ENCODE measurements around the gene THAP4. TPM values are rescaled to one million over a fixed set of nuclear protein-coding genes. Genes with fewer than 3 reads are reported as not detected.

THAP4 gene
- total and polyA plus RNA-seq, 2 experiments from 2014 or later: 62.9 to 80.4 TPM

DNA sequence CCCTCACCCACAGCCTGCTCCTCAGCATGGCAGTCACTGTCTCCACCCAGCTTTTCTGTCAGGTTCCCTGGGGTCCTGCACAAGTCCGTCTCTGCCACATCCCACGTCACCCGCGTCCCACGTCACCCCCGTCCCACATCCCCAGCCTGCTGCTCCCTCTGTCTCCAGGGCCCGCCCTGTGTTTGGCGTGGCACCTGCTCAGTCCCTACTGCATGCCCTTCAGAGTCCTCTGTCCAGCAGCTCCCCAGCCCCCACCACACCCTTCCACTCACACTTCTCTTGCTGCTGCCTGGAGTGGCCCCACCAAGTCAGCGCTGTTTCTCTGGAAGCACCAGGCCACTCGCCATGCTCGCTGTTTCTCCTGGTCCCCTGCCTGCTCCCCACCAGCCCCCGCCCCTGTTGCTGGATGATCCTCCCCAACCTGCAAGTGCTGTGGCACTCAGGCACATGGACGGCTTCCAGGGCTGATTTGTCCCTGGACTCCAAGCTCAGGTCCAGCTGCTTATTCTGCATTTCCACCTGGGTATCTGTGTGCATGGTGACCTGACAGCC is 19.3 kb upstream of the THAP4 start:
- peaks cover 10% of the 10 kb centered on the region for H3K27me3 Mint-ChIP-seq (ENCODE audit: insufficient read depth, low read depth, poor library complexity)
- no peak overlapping the region for H3K27ac ChIP-seq (ENCODE audit: low read depth)
- peaks cover 80% of the 10 kb centered on the region for H3K36me3 Mint-ChIP-seq (ENCODE audit: low read depth)
- no peaks in the 10 kb centered on the region; the same call in 2 of the 3 replicates for H3K9me3 Mint-ChIP-seq
- H3K27ac Mint-ChIP-seq: no peak overlapping the region
- ATAC-seq (no peak), DNase-seq (ENCODE audit: low spot score) (no peak)
- TF ChIP-seq ZNF331 (CRISPR knock-in tag; IDR thresholded peaks at IDR 0.05; ENCODE audit: low read depth) (no peak), CREB1 (CRISPR knock-in tag; IDR thresholded peaks at IDR 0.05; ENCODE audit: low read depth) (no peak), JUNB (IDR thresholded peaks at IDR 0.05; ENCODE audit: unreplicated experiment) (no peak), NANOG (IDR thresholded peaks at IDR 0.05; ENCODE audit: borderline replicate concordance) (no peak), ZNF114 (CRISPR knock-in tag; IDR thresholded peaks at IDR 0.05) (no peak), ZNF462 (CRISPR knock-in tag; IDR thresholded peaks at IDR 0.05) (no peak), EZH2phosphoT487 (IDR thresholded peaks at IDR 0.05; ENCODE audit: unreplicated experiment) (no peak), ETS1 (IDR thresholded peaks at IDR 0.05) (no peak)
- peaks cover 16% of the 10 kb centered on the region for H3K36me3 ChIP-seq (ENCODE audit: insufficient read depth)
- H3K79me2 ChIP-seq (replicated peaks; ENCODE audit: insufficient read depth): peaks cover 15% of the 10 kb centered on the region
- no peaks in the 10 kb centered on the region for H3K4me1 ChIP-seq (ENCODE audit: insufficient read depth)
- H3K4me1 Mint-ChIP-seq: no peaks in the 10 kb centered on the region; the same call in 2 of the 3 replicates
- H3K4me2 ChIP-seq: no peak overlapping the region
- H2AFZ ChIP-seq: no peak overlapping the region
- H3F3A ChIP-seq (replicated peaks; ENCODE audit: low read depth): peaks cover 8% of the 10 kb centered on the region
- H4K20me1 ChIP-seq (replicated peaks; ENCODE audit: insufficient read depth): peaks cover 13% of the 10 kb centered on the region; the same call in 1 of the 2 replicates
- H3K9me2 ChIP-seq (ENCODE audit: insufficient read depth): no peaks in the 10 kb centered on the region
- H3K4me3 Mint-ChIP-seq: no peak overlapping the region
- H3K4me3 ChIP-seq: no peak overlapping the region
- H3K27me3 ChIP-seq (ENCODE audit: insufficient read depth): no peaks in the 10 kb centered on the region
